ENCODE data around the gene ADCY5. TPM values are rescaled to one million over a fixed set of nuclear protein-coding genes. Genes with fewer than 3 reads are reported as not detected.

The ADCY5 gene
- polyA plus RNA-seq, 4 donors: 7.2 to 11.1 (median 9.9) TPM

DNA sequence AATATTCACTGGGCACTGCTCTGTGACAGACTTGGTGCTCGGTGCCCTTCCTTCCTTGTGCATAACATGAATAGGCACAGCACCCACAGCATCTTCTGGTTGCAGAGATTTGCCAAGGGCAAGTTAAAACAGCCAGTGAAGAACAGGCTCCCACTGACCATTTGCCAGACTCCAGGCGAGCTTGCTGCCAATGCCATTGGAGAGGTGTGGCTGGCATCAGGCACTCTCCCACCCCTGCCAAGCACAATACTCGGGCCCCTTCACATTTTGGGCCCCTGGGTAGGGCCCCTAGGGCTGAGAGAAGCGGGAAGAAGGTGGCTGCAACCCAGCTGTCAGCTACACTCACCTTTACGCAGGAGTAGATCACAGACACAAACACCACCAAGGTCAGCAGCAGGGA is 135.0 kb downstream of the ADCY5 start:
- DNase-seq (ENCODE audit: low read depth in 4 of 4, low spot score in 3 of 4): no peak

DNA sequence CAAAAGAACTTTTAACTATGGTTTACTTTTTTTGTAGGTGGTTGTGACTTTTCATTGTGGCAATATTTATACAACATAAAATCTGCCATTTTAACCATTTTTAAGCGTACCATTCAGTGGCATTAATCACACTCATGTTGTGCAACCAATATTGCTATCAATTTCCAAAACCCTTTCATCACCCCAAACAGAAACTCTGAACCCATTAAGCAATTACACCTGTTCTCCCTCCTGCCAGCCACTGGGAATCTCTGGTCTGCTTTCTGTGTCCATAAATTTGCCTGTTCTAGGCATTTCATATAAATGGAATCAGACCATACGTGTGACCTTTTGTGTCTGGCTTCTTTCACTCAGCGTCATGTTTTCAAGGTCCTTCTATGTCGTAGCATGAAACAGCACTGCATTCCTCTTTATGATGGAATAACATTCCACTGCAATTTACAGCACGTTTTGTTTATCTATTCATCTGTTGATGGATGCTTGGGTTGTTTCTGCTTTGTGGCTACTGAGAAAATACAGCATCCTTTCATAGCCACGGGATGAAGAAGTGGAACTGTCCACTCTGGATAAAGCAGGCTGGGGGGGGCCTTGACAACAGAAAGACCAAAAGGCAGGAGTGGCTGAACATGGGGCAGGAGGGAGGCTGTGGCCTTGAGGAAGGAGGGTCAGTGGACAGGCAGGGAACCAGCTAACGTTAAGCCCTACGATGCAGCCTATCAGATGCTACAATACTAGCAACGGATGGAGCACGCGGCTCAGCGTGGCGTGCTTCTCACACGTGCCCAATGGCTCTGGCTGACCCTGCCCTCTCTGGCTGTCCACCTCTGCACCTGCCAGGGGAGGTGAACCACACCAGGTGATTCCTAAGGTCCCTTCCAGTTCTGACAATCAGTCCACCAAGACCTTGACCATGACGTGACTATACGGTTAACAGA is 136.3 kb downstream of the ADCY5 start:
- DNase-seq (ENCODE audit: low read depth in 4 of 4, low spot score in 3 of 4): no peak

GRCh38 chr3:123311201-123311600 is 137.7 kb downstream of the ADCY5 start:
- DNase-seq (ENCODE audit: low read depth in 4 of 4, low spot score in 3 of 4): no peak

- no peak for DNase-seq (ENCODE audit: low read depth in 4 of 4, low spot score in 3 of 4)
Observed at GRCh38 chr3:123310741-123311140, 138.1 kb downstream of the ADCY5 start.

GRCh38 chr3:123310186-123310585 is 138.7 kb downstream of the ADCY5 start:
- no peak for DNase-seq (ENCODE audit: low read depth in 4 of 4, low spot score in 3 of 4)

DNA sequence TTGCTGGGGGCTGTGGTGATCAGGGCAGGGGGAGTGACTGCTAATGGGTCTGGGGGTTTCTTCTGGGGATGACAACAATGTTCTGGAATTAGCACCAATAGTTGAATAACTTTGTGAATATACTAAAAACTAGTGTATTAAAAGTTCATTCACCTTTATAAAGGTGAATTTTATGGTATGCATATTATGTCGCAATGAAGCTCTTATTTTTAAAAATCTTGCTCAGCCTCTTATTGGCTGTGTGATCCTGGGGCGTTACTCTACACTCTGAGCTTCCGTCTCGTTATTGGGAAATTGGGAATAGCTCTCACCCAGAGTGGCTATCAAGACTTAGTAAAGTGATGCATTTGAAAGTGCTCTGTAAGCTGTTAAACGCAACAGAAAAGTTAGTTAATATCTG is 141.8 kb downstream of the ADCY5 start:
- no peak for DNase-seq (ENCODE audit: low read depth in 4 of 4, low spot score in 3 of 4)

DNA sequence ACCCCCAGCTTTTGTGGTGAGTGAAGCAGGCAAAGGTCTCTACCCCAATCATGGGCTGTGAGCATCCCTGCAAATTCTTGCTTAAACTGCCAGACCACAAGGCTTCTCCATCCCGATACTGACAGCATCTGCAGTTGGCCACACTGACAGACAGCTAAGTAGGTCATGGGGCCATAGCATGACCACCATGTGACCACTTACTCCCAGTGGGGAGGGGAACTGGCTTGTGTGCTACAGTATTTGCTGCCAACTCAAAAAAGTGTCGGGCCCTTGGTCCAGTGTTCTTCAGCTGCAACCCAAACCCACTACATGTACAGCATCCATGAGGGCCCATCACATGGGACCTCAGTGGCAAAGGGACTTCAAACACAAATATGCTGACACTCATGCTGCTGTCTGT is 143.7 kb downstream of the ADCY5 start:
- no peak for DNase-seq (ENCODE audit: low read depth in 4 of 4, low spot score in 3 of 4)

GRCh38 chr3:123303976-123304560 is 144.8 kb downstream of the ADCY5 start:
- no peak for DNase-seq (ENCODE audit: low read depth in 4 of 4, low spot score in 3 of 4)

- DNase-seq (ENCODE audit: low read depth in 4 of 4, low spot score in 3 of 4): no peak
Observed at GRCh38 chr3:123302961-123303360, 145.9 kb downstream of the ADCY5 start.

GRCh38 chr3:123301331-123302184 is 147.3 kb downstream of the ADCY5 start:
- DNase-seq (ENCODE audit: low read depth in 4 of 4, low spot score in 3 of 4): no peak

- no peak for DNase-seq (ENCODE audit: low read depth in 4 of 4, low spot score in 3 of 4)
Observed at GRCh38 chr3:123300583-123300982, 148.3 kb downstream of the ADCY5 start.

- DNase-seq (ENCODE audit: low read depth in 4 of 4, low spot score in 3 of 4): no peak
Observed at GRCh38 chr3:123300056-123300455, 148.8 kb downstream of the ADCY5 start.

DNA sequence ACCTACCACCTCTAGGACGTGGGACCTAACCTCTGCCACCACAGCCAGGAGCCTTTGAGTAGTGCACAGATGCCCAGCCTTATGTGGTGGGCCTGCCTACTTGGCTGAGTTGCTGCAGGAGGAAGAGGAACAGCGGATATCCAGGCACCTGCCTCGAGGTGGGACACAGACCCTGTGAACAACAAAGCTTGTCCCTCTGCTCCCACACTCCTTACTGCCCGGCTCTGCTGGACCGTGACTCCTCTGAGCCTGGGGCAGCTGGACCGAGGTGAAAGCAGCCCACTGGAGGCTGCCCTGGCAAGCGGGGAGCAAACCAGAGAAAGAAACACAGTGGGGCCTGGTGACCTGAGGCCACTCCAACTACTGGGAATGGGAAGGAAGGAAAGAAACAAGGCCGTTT is 149.3 kb downstream of the ADCY5 start:
- DNase-seq (ENCODE audit: low read depth in 4 of 4, low spot score in 3 of 4): no peak

DNA sequence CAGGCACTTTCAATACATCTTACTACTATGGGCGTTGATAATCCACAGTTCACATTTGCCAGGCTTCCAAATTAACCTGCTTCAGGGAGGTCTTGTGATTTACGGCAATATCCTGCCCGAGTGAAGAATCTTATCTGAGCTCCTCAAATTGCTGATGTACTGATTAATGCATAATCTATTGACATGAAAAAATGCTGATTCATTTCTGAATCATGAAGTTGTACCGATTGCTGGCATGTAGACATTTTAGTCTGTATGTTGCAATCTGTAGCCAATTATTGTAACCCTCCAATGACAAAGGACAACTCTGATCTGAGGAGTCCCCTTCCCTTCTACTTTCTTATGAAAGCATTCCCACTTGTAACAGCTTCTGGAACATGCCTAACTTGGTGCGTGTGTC is 150.0 kb downstream of the ADCY5 start:
- DNase-seq (ENCODE audit: low read depth in 4 of 4, low spot score in 3 of 4): no peak

DNA sequence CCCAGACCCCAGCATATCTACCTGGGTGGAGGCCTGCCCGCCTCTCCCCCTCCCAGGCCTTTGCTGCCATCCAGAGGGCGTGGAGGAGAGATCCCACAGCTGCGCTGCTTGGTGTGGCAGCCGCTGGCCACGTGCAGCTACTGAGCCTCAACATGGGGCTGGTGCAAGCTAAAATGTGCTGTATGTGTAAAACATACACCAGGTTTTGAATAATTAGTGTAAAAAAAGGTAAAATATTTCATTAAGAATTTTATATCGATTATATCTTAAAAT is 151.3 kb downstream of the ADCY5 start:
- DNase-seq (ENCODE audit: low read depth in 4 of 4, low spot score in 3 of 4): no peak

GRCh38 chr3:123296836-123297626 is 151.9 kb downstream of the ADCY5 start:
- DNase-seq (ENCODE audit: low read depth in 4 of 4, low spot score in 3 of 4): no peak

DNA sequence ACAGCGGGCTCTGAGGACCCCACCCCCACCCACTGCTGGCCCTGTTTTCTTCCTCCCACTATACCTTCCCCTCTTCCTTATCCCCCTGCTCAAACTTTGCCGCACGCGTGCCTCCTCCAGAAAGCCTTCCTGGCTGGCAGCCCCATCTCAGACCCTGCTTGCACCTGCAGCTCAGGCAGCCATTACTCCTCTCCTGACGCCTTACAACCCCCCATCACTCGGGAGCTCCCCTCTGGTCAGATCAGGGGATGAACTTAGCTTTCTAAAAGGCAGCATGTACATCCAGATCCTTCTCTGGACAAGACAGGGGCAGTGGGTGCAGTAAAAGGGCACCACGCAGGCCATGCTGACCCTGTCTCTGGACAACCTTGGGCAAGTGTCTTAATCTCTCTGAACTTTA is 152.6 kb downstream of the ADCY5 start:
- no peak for DNase-seq (ENCODE audit: low read depth in 4 of 4, low spot score in 3 of 4)

DNA sequence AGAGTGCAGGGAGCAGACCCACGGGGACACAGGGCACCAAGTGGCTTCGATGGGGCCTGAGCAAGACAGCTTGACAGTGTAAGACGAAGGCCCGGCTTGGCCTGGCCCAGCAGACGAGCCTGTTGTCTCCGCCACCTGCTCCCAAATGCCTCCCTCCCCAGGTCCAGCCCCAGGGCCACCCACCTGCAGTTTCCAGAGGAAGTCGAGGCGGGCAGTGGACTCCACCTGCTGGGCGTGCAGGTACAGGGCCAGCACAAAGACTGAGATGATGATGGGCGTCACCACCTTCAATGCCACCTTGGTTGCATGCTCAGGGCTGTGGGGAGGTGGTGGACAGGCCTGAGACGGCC is 153.0 kb downstream of the ADCY5 start:
- no peak for DNase-seq (ENCODE audit: low read depth in 4 of 4, low spot score in 3 of 4)

DNA sequence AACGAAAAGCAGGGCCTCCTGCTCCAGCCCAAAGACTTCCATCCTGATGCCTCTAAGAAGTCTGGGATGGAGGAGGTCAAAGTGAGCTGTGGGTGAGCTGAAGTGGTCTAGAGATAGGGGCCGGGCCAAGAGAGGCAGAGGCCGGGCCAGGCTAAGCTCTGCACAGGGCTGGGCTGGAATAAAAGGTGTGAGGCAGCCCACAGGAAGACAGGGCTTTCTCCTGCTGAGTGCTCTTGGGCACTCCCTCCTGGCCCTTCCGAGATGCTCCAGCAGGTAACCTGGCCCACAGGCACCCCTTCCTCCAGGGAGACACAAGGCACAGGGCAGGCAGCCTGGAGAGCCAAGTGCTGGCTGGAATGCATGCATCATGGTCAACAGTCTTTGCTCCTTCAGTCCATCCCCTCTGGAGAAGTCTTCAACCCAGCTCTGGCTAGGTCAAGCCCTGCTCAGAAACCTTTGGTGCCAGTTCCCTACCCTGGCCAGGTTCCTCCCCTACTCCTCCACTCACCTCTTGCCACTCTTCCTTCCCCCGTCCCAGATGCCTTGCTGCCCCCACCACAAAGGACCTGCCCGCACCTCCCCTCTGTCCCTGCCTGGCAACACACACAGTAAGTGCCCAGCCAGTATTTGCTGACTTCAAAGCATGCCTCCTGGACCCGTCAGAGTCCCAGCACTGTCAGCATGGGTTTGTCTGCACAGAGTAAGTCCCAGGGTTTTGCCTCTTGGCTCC is 153.6 kb downstream of the ADCY5 start:
- no peak for DNase-seq (ENCODE audit: low read depth in 4 of 4, low spot score in 3 of 4)

GRCh38 chr3:123294296-123294938 is 154.5 kb downstream of the ADCY5 start:
- no peak for DNase-seq (ENCODE audit: low read depth in 4 of 4, low spot score in 3 of 4)

Measured in left renal pelvis (tissue), 4 donors.